ENCODE results near the gene MT4. TPM values are rescaled to one million over a fixed set of nuclear protein-coding genes. Genes with fewer than 3 reads are reported as not detected.
A peak's percentile ranks its signal among the peaks of the same experiment; 100 is the strongest.

Gene MT4
- total RNA-seq, 2 experiments from 2014 or later, result not detected

DNA sequence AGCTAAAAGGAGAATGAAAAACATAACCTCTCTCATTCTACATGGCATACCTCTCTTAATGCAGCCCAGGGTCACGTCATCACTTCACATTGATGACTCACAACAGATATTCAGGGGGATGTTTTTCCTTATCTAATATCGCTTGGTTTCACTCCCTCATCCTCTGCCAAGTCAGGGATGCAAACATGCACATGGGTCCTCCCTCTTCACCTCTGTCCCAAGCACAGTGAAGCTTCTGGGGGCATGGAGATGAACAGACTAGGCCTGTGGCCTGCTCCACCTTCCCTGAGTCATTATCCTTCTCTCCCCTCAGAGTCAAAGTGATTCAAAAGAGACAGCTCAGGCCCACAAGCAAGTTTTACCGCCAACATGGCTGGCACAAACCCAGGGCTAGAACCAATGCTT is 41.2 kb downstream of the MT4 start:
- DNase-seq (peak; percentile 42), ATAC-seq (no peak)
- peaks cover under 1% of the 10 kb centered on the region for H3K27me3 Mint-ChIP-seq
- POLR2A ChIA-PET, result interaction anchor here (0.7 to 1.4 kb wide), 3 partner anchors 9 to 78 kb away, joined by 3 to 4 read pairs (median 3); no protein-coding TSS in a partner anchor
- CTCF ChIA-PET, result interaction anchor here (1.0 to 6.3 kb wide), 6 partner anchors 18 to 95 kb away, joined by 3 to 47 read pairs (median 4); no protein-coding TSS in a partner anchor
- no peak overlapping the region for H3K4me3 Mint-ChIP-seq
- H3K4me1 Mint-ChIP-seq (ENCODE audit: low read depth), result peaks cover 41% of the 10 kb centered on the region
- H3K36me3 Mint-ChIP-seq (ENCODE audit: low read depth), result peaks cover 2% of the 10 kb centered on the region
- no peaks in the 10 kb centered on the region for H3K9me3 Mint-ChIP-seq
- peak overlapping the region; percentile 13 for H3K27ac Mint-ChIP-seq
- TF ChIP-seq, protein P1, sequence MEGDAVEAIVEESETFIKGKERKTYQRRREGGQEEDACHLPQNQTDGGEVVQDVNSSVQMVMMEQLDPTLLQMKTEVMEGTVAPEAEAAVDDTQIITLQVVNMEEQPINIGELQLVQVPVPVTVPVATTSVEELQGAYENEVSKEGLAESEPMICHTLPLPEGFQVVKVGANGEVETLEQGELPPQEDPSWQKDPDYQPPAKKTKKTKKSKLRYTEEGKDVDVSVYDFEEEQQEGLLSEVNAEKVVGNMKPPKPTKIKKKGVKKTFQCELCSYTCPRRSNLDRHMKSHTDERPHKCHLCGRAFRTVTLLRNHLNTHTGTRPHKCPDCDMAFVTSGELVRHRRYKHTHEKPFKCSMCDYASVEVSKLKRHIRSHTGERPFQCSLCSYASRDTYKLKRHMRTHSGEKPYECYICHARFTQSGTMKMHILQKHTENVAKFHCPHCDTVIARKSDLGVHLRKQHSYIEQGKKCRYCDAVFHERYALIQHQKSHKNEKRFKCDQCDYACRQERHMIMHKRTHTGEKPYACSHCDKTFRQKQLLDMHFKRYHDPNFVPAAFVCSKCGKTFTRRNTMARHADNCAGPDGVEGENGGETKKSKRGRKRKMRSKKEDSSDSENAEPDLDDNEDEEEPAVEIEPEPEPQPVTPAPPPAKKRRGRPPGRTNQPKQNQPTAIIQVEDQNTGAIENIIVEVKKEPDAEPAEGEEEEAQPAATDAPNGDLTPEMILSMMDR (IDR thresholded peaks at IDR 0.05), result no peak
- intact Hi-C loops (cut with micrococcal nuclease), result no loop called here

DNA sequence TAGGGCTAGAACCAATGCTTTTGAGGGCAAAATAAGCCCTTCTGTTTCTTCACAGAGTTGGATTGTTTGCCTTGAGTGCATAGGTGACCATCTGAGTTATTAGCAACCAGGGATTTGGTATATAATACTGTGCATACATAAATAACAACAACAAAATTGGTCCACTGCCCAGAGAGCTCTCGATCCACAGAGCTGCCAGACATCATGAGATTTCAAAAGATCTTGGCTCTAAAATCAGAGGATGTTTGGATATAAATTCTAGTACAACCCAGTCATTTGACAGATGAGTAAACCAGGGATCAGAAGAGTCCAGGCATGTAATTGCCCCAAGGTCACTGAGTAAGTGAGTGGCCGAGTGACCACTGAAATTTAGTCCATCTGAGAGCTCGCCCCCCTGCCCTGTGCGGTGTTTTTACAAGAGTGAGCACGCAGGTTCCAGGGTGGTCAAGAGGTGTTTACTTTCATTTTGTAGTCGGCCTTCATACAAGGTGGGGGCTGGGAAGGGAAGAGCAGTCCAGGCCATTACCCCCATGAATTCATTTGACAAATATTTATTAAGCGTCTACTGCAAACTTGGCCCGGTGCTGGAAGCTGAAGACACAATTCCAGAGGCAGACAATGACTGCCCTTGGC is 41.7 kb downstream of the MT4 start:
- no peaks in the 10 kb centered on the region for H3K27me3 Mint-ChIP-seq
- ATAC-seq, result no peak
- DNase-seq, result no peak
- ChIA-PET POLR2A (interaction anchor here (0.7 to 1.9 kb wide), 6 partner anchors 8 to 78 kb away, joined by 3 to 10 read pairs (median 3); partner anchors contain the start of genes MT1H and MT1X), CTCF (interaction anchor here (0.9 to 6.3 kb wide), 6 partner anchors 17 to 96 kb away, joined by 3 to 47 read pairs (median 4); no protein-coding TSS in a partner anchor)
- H3K4me3 Mint-ChIP-seq, result no peak overlapping the region
- TF ChIP-seq, protein P1 (IDR thresholded peaks at IDR 0.05), result no peak
- H3K9me3 Mint-ChIP-seq, result no peaks in the 10 kb centered on the region
- H3K36me3 Mint-ChIP-seq (ENCODE audit: low read depth), result peaks cover 2% of the 10 kb centered on the region
- H3K27ac Mint-ChIP-seq, result peak overlapping the region; percentile 88
- intact Hi-C loops (cut with micrococcal nuclease), result no loop called here
- peaks cover 46% of the 10 kb centered on the region for H3K4me1 Mint-ChIP-seq (ENCODE audit: low read depth)

DNA sequence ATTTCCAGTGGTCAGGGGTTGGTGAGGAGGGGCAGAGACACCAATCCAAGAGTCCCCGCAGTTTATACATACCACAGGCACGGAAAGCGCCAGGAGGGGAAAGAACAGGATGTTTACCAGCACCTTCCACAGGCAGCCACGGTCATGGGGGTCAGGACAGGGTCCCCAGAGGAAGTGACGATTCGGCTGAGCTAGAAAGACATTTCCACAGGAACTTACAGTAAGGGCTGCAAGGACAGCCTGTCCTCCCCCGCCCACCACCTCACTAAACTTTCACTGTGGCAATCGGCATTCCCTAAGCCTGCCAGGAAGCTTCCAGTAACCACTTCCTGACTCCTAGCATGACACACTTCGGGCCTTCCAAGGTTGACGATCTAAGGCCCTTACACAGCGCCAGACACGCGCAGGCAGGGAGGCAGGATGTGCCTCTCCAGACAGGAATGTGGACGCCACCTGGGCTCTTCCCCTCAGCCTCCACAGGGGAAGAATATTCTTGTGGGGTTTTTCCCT is 42.3 kb downstream of the MT4 start:
- H3K27ac Mint-ChIP-seq, result peak overlapping the region; percentile 88

DNA sequence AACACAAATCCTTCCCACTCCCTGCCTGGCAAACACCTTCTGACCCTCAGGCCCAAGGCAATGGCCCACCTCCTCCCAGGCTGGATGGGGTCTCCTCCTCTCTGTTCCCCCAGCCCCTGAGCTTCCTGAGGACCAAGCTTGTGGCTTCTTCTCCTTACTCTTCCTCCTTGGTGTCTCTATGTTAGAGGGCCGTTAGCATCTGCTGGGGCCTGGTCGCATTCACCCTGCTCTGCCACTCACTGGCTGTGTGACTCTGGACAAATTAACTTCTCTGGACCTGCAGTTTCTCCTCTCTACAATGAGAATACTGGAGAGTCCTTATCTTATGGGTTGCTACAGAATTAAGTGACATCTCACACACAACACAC is 42.8 kb downstream of the MT4 start:
- peak overlapping the region; percentile 64 for H3K4me3 Mint-ChIP-seq
- no peak for DNase-seq
- TF ChIP-seq, protein P1 (IDR thresholded peaks at IDR 0.05), result no peak
- peaks cover 2% of the 10 kb centered on the region for H3K36me3 Mint-ChIP-seq (ENCODE audit: low read depth)
- ChIA-PET CTCF (interaction anchor here (5.5 kb wide), 1 partner anchor 31 kb away, joined by 32 read pairs; no protein-coding TSS in a partner anchor), POLR2A (interaction anchor here (1.0 to 1.9 kb wide), 4 partner anchors 11 to 75 kb away, joined by 3 to 10 read pairs (median 4); partner anchors contain the start of gene MT1X)
- intact Hi-C loops (cut with micrococcal nuclease), result no loop called here
- H3K4me1 Mint-ChIP-seq (ENCODE audit: low read depth), result peaks cover 53% of the 10 kb centered on the region
- no peaks in the 10 kb centered on the region for H3K27me3 Mint-ChIP-seq
- H3K9me3 Mint-ChIP-seq, result no peaks in the 10 kb centered on the region
- no peak for ATAC-seq
- H3K27ac Mint-ChIP-seq, result peak overlapping the region; percentile 88

More for the DNA sequence above, 42.3 kb downstream of the MT4 start:
- TF ChIP-seq, protein P1 (IDR thresholded peaks at IDR 0.05), result no peak
- H3K9me3 Mint-ChIP-seq, result no peaks in the 10 kb centered on the region
- ChIA-PET POLR2A (interaction anchor here (0.8 to 1.9 kb wide), 4 partner anchors 10 to 76 kb away, joined by 3 to 10 read pairs (median 4); partner anchors contain the start of genes MT1H and MT1X), CTCF (interaction anchor here (0.9 to 5.5 kb wide), 3 partner anchors 17 to 95 kb away, joined by 3 to 32 read pairs (median 4); no protein-coding TSS in a partner anchor)
- H3K4me1 Mint-ChIP-seq (ENCODE audit: low read depth), result peaks cover 49% of the 10 kb centered on the region
- ATAC-seq (no peak), DNase-seq (peak; percentile 51)
- no peak overlapping the region for H3K4me3 Mint-ChIP-seq
- peaks cover 2% of the 10 kb centered on the region for H3K36me3 Mint-ChIP-seq (ENCODE audit: low read depth)
- no peaks in the 10 kb centered on the region for H3K27me3 Mint-ChIP-seq
- intact Hi-C loops (cut with micrococcal nuclease), result no loop called here
